Middle frontal gyrus (tissue), 1 donor: ENCODE results near the gene ADAM12.

ENCODE experiments used
- DNase-seq: peaks from one replicate; pipeline ENCODE4 v3.0.0-alpha.2; 2015; ENCODE audit warnings: low spot score; ENCODE audit errors: extremely low spot score

The ADAM12 gene

DNA sequence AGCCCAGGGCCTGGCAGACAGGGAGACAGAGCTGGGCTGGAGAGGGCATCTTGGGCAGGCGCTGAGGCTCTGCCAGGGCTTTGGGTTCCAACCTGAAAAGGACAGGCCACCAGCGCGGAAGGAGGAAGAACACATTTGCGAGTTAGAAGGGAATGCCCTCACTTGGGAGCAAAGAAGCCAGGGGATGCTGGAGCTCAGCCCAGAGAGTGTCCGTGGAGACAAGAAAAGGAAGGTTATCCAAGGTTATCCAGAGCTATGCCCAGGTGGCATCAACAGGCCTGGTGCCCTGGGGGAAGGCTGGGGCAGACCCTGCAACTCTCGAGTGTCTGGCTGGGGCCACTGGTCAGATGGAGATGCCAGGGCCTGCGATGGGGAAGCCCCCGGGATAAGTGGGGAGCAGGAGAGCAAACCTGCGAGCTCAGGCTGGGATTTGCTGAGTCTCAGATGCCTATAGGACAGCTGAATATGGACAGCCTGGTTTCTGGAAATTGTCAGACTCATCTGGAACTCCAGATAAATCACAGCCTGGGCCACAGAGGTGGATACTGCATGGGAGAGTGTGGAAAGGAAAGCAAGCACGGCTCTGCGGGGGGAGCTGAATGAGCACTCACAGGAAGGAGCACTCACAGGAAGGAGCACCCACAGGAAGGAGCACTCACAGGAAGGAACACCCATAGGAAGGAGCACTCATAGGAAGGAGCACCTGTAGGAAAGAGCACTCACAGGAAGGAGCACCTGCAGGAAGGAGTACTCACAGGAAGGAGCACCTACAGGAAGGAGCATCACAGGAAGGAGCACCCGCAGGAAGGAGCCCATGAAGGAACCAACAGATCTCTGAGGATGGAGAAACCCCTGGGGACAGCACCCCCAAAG is 152.1 kb downstream of the ADAM12 start:
- no peak for DNase-seq

DNA sequence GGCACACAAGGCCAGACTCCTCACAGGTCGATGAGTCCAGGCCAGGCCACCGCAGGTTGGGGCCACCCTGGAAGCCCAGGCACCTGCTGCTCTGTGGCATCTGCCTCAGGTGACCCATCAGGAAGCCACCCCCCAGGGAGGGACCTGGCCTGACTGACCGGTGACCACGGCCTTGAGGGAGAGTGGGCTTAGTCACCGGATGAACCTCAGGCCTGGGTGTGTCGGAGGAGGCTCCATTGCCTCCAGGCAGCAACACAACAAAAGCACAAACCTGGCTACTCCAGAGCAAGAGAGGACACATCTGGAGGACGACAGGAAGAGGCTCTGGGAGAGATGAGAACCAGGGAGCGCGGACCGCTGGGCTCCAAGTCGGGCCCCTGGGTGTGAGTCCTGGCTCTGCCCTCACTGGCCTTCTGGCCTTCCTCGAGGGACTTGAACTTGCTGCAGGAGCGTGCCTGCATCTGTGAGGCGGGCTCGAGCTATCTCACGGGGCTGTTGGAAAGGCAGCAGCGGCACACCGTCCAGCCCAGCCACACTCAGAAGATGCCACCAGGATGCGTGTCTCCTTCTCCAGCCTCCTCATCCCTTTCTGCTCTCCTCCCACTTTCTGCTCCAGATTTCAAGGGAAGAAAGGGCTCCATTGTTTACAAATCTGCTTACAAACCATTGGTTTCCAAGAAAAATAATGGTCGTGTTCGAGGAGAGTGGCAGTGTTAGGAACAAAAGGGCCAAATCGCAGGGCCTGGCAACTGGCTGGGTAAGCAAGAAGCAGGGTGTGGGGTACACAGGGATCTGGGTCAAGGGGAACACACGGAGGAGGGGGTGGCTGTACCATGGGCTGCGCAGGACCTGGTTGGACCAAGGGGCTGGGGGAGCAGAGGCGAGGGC is 152.9 kb downstream of the ADAM12 start:
- no peak for DNase-seq

DNA sequence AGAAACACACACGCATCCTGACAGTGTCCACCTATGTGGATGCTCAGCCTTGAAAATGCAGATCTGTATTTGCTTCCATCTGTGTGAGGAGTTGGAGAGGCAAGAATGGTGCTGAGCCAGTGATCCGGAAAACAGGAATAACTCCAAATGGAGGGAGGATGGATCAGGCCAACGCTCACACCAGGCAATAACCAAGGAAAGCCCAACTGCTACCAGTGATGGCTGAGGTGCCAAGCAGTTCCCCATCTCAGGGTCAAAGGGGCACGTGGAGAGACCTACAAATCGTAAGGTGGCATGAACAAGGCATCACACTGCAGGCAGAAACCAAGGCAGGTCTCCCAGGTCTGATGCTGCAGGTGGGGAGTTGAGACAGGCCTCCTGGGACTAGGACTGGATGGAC is 153.6 kb downstream of the ADAM12 start:
- no peak for DNase-seq

DNA sequence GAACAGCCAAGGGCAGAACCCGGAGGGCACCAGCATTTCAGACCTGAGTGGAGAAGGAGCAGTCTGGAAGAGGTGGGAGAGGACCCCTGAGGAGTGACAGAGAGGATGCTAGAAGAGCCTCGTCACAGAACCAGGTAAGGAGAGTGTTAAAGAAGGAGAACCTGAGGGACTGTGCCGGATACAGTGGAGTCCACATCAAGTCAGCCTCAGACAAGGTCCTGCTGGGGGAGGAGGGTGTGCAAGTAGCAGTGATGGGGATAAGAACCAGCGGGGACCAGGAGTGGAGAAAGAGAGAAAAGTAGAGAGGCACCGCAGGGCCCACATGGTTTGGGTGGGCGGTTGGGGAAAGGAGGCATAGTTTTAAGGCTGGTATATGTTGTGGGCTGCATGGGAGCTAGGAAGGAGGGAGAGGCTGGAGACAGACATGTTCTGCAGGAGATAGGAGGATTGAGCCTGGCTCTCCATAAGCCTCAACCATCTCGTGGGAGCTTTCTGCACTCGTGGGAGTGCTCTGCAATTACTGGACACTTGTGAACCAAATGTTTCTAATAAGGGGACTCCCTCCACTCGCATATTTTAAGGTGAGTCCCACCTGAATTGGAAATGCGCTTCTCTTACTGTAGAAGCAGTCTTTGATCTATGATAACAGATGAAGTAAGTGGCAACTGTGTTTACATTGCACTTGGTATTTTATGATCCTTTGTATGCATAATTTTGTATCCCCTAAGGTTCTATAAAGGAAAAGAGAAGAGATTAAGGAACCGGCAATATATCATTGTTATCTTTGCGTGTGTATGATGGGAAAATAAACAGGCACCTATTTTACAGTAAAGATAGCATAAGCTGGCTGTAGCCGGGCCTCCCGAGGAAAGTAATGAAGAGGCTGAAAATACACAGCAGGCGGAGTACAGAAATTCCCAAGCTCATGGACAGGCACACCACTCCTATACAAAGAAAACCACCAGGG is 154.8 kb downstream of the ADAM12 start:
- DNase-seq, result no peak

DNA sequence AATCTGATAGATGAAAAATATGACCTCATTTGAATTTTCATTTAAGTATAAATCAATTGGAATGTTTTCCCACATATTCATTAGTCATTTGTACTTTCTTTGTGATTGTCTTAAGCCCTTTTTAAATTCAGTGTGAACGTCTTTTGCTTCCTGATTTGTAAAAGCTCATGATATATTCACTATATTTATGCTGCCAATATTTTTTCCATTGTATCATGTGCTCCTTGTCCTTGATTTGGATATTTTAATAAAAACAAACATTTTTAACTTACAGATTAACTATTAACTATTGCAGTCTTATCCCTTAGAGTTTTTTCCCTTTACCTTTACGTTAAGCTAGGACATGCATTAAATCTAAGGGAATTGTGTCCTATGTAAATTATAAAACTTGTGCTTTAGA is 157.7 kb downstream of the ADAM12 start:
- no peak for DNase-seq

DNA sequence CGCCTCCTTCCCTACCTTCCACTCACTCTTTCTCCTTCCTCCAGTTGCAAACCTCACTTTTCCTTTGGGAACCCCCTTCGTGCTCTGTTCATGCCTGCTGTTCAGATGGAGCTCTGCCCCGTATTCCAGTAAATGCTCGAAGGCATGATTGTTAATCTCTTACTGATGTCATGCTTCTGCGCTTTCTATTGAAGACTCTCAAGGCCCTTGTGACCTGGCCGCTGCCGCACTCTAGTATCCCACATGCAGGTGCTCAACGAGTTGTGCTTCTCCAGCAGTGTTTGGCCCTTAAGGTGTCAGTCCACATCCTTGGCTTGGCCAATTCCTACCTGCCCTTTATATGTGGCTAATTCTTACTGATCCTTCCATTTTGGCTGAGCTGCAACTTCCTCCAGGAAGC is 158.6 kb downstream of the ADAM12 start:
- DNase-seq, result no peak

DNA sequence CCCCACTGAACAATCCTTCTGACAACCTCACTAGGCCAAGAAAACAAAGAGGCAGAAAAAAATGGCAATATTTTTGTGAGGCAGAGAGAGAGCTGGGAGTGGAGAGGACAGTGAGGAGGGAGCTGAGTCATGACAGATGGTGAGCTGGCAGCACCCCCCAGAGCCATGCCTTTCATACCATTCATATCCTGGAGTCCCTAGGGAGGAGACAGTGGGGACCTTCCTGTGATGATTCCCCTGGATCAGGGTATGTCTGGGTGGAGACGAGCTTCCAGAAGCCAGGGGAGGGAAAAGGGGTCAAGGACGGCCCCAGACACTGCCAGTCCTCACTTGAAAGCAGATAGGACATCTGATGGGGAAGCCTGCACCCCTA is 160.5 kb downstream of the ADAM12 start:
- DNase-seq, result no peak

DNA sequence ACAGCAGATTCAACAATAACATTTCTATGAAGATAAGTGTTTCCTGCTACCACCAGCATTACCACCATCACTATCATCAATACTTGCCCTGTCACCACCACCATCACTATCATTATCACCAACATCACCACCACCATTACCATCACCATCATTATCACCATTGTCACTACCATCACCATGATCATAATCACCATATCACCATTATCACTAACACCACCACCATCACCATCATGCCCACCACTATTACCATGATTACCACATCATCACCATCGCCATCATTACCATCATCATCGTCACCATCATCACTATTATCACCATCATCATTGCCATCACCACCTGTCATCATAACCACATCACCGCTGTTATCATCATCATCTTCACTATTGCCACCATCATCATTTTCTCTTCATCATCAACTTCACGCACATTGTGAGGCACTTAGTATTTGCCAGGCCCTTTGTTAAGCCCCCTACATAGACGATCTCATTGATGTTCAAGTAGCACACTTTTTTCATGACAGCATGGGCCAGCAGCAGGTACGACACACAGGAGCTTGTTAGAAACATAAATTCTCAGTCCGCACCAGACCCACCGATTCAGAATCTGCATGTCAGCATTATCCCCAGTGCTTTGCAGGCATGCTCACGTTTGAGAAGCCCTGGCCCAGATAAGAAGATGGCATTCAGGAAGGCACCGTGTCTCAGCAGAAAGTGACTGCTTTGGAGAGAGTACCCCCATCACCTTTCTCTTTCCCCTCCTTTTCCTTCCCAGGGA is 161.1 kb downstream of the ADAM12 start:
- no peak for DNase-seq

DNA sequence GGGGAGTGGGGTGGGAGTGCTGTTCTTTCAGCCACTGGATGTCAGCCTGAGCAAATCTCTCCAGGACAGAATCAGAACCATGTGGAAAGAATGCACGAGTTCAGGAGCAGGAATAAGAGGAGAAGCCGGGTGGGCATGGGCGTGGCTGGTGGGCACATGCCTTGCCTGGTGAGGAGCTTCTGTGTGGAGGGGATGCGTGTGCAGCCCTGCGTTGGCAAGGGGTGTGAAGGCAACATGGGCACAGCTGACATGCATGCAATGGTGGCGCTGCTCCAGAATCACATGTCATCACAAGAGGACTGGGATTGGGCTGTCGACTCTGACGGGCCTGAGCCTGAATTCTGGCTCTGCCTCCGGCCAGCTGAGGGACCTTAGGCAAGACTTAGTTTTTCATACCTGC is 162.1 kb downstream of the ADAM12 start:
- DNase-seq, result no peak

DNA sequence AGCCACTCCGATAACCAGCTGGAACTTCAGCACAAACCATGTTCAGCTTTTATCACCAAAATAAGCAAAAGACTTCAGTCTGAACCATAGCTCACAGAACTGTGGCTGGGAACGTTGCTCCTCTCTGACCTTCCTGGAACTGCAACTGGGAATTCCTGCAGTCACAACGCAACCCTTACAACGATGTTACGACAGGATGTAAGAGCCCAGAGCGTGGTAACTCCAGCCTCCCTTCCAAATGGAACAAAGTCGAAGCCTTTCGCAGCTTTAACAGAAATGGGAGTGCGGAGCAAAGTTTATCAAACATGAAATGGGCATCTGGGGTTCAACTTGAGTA is 162.6 kb downstream of the ADAM12 start:
- DNase-seq, result no peak

DNA sequence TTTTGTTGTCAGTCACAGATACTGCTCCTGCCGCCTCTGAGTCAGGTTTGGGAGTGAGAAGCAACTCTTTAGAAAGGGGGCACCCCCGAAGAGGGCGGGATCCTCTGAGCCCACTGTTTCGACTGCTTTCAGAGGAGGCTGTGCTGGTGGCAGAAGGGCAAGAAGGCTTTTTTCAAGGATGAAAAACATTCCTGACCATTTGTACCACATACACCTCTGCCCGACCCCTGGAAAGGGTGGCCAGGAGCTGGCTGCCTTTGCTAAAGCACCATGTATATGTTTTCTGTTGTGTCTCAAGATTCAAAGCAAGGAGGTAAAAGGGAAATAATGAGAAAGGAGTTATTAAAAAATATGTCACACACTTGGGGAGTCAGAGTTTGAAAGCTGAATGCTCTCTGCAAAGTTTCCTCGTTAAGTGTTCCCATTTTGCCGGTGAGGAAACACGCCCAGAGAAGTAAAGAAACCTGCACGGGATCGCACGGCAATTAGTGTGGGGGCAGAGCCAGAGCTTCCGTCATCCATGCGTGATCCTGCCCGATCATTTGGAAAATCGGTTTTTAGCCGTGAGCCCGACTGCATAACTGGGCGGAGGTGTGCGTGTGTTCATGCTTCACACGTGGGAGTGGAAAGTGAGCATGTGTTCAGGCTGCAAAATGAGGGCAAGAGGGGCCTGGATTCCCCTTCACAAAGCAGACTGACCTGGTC is 163.2 kb downstream of the ADAM12 start:
- DNase-seq, result no peak

DNA sequence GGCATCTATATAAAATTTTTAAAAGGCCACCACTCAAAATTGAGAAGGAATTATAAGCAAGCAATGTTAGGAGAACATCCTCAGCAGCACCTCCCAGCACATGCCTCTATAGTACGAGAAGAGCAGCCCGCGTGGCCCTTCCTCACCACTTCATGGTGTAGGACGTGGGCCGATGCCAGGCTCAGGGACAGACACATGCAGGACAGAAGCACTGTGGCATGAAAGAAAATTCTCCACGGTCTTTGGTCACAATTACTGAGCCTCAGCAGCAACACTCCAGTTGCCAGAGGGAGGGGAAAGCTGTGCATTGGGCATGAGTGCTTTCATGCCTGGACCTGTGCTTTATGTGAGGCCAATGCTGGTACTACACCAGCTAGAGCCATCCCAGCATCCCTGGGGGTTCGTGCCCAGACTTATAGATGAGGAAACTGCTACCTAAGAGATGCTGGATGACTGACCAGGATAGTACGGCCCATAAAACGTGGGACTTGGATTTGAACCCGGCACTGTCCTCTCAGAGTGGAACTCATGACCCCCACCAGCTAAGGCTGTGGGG is 164.7 kb downstream of the ADAM12 start:
- no peak for DNase-seq

DNA sequence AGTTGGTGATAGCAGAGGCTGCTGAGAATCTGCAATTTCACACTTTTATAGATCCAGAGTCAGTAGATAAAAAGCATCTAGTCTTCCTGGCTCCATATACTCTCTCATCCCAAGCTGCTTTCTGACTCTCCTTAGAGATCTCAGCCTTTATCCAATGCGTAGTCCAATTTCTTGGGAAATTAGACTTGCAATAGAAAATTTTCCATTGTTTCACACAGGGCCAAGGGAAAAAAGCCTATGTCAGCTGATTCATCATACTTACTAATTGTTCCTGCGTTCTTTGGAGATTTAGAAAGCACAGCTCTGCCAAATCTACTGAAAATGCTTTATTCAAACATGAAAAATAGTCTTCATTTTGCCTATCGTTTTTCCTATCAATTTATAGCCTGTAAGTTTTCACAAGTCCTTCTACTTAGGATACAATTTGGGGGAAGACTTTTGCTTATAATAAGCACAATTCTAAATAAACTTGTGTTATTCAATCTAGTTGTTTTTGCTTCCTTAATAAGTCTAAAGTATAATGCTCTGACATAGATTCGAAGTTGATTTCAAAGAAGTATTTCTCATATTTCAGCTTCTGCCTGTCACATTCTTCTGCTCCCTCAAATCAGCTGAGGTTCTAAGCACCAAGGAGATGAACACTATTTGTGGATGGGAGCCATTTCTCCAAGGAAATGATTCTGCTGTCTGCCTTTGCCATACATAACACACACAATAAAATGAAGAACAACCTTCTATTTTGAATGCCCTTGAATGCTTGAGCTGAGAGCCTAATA is 165.4 kb downstream of the ADAM12 start:
- DNase-seq, result no peak

DNA sequence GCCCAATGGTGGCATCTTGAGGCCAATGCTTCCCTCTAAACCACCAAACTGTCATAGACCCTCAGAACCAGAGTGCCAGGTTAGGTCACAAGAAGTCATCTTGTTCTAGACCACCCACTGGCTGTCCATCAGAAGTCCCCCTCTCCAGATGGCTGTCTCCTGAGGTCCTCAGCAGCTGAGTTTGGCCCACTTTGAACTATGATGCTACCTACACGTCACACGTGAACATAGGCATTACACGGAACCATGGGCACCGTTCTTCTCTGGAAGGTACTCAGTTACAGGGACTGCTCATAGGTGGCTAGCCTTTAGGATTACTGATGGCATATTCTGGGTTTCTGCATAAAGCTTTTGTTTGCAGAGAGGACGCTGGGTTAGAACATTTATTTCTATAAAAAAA is 166.4 kb downstream of the ADAM12 start:
- no peak for DNase-seq

DNA sequence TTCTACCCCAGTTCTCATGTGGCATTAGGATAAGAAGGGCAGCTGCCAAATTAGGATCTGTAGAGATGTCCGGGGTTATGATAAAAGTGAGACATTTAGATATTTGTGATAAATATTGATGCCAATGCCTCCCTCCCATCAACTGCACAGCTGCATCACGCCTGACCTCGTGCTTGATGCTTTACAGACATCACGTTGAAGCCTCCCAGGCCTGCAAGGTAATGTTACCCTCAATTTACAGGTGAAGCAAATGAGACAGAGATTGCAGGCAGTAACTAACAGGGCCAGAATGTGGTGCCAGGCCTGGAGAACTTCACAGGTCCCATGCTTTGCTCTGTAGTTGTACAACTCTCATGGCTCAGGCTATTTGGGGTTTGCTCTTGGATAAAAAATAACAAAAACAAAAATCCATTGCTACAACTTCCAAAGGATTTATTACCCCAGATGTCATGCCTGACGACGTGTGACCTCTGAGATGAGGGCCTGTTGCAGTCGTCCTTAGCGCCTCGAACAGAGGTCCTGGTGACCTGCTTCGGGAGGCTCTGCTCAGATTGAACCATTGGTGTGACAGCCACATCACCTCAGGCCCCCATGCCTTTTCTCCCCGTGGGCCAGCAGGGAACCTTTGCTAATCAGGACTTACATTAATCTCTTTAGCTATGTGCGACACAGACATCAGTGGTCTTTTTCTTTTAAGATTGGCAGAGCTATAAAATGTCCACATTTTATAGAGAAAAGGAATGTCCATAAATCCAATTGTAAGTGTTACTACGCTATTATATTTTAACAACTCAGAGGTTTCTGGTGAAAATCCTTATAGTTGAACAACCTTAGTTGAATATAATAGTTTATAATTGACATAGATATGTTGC is 169.3 kb downstream of the ADAM12 start:
- no peak for DNase-seq

DNA sequence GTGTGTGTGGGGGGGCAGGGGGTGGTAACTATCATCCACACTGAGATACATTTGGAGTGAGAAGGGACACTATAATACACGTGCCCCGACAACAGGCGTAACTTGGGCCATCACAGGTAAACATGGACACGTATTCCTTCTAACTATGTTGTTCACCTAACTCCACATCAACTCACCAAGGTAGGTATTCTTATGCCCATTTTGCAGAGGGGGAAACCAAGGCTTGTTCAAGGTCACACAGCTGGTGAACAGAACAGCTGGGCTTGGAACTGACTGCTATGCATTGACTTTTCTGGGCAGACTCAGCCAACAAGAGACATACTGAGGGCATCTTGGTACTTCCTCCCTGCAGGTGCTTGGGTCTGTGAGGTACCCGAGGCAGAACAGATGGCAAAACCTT is 170.1 kb downstream of the ADAM12 start:
- no peak for DNase-seq

DNA sequence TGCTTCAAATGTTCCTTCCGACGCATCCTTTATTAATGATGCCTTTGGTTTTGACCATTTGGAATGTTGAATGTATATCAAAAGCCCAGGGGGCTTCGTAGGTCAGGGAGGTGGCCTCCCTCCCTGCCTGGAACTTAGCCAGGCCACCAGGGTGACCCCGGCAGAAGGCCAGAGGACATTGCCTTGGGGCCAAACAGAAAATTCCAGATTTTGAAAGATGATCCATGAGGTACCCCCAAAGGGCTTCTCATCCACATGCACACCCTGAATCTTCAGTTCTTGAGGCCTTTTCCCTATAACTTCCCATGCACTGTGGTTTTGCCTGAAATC is 171.7 kb downstream of the ADAM12 start:
- no peak for DNase-seq
